GM12878 (cell line): ENCODE data around the gene USP27X. TPM values are rescaled to one million over a fixed set of nuclear protein-coding genes. Genes with fewer than 3 reads are reported as not detected.

Source experiments
- ATAC-seq: fragments of 200-7000 bp; cut with Tn5 transposase; 3 replicates; pipeline ENCODE4 v1.9.1; 2020; ENCODE audit warnings: mild to moderate bottlenecking, moderate library complexity
- BruUV-seq: library from RNA; stranded (reverse); fragments of 400-500 nt; replicated peaks from 2 replicates; lab custom pipeline; 2021; lab: Mats Ljungman, UMichigan
- CTCF ChIA-PET: fragments of 300-600 bp; sonication (Branson Sonifier 250); formaldehyde crosslinking; extraction: SDS; loops from one replicate; lab custom pipeline; 2021; ENCODE audit warnings: inconsistent platforms; lab: Yijun Ruan, JAX
- POLR2A ChIA-PET: fragments of 350-600 bp; formaldehyde crosslinking; extraction: SDS; loops from one replicate; lab custom pipeline; 2021; ENCODE audit warnings: inconsistent platforms; lab: Charles Lee
- RAD21 ChIA-PET: fragments of 300-600 bp; sonication (Branson Sonifier 250); formaldehyde crosslinking; loops from one replicate; lab custom pipeline; 2023; ENCODE audit warnings: antibody characterized with exemption; ENCODE audit not compliant: unreplicated experiment; lab: Charles Lee
- SMC1A ChIA-PET: fragments of 300-600 bp; sonication (Branson Sonifier 250); formaldehyde crosslinking; loops from one replicate; lab custom pipeline; 2023; ENCODE audit not compliant: unreplicated experiment, uncharacterized antibody; lab: Charles Lee
- DNase-seq: peaks from one replicate; pipeline ENCODE4 v3.0.0-alpha.2; 2011; ENCODE audit warnings: low read depth, low spot score
- FAIRE-seq: peaks from 3 replicates; lab custom pipeline; 2011; peaks lifted over from hg19 to GRCh38; lab: Jason Lieb, UNC
- H2AFZ ChIP-seq: 2 replicates; pipeline ENCODE4 v1.6.0; 2011; ENCODE audit warnings: low read depth, low read length, control low read depth; ENCODE audit not compliant: control insufficient read depth
- H3K27ac ChIP-seq: 2 replicates; pipeline ENCODE4 v1.5.1; 2011; ENCODE audit warnings: control low read depth; ENCODE audit not compliant: control insufficient read depth, insufficient read depth
- H3K27me3 ChIP-seq, 2 experiments: replicated peaks in 1 of 2; 2 replicates each; pipeline versions ENCODE4 v1.6.0 to v1.6.1; 2011; ENCODE audit warnings: low read length in 1 of 2; ENCODE audit not compliant: control insufficient read depth in 2 of 2, insufficient read depth in 2 of 2
- H3K36me3 ChIP-seq, 2 experiments: 2 replicates each; pipeline ENCODE4 v1.5.1; 2011; ENCODE audit warnings: low read length in 1 of 2; ENCODE audit not compliant: control insufficient read depth in 2 of 2, insufficient read depth in 2 of 2
- H3K4me1 ChIP-seq: 2 replicates; pipeline ENCODE4 v1.6.1; 2011; ENCODE audit warnings: mild to moderate bottlenecking, low read length, moderate library complexity, mixed read lengths; ENCODE audit not compliant: control insufficient read depth, insufficient read depth
- H3K4me2 ChIP-seq: 2 replicates; pipeline ENCODE4 v1.6.0; 2011; ENCODE audit warnings: control low read depth; ENCODE audit not compliant: control insufficient read depth, insufficient read depth
- H3K4me3 ChIP-seq: fragments of 200-600 bp; sonication (generic); 2 replicates; pipeline ENCODE4 v1.5.1; 2016
- H3K79me2 ChIP-seq: 2 replicates; pipeline ENCODE4 v1.6.0; 2011; ENCODE audit warnings: low read length; ENCODE audit not compliant: control insufficient read depth, insufficient read depth
- H3K9ac ChIP-seq: 2 replicates; pipeline ENCODE4 v1.8.0; 2011; ENCODE audit warnings: low read length, control low read depth, mixed read lengths; ENCODE audit not compliant: control insufficient read depth, insufficient read depth
- H3K9me3 ChIP-seq: replicated peaks from 3 replicates; pipeline ENCODE4 v1.5.1; 2011; ENCODE audit warnings: mild to moderate bottlenecking, low read length; ENCODE audit not compliant: control insufficient read depth, insufficient read depth
- H4K20me1 ChIP-seq: 2 replicates; pipeline ENCODE4 v1.6.0; 2011; ENCODE audit not compliant: control insufficient read depth, insufficient read depth
- PAX8 ChIP-seq: fragments of 450-650 bp; IDR thresholded peaks from 2 replicates; pipeline ENCODE4 v1.6.1; 2017; ENCODE audit warnings: mild to moderate bottlenecking, moderate library complexity
- RAD21 ChIP-seq: IDR thresholded peaks from 2 replicates; pipeline ENCODE4 v1.6.1; 2011; ENCODE audit warnings: mild to moderate bottlenecking, low read depth, low read length, moderate library complexity; ENCODE audit not compliant: insufficient read depth
- RFX5 ChIP-seq: IDR thresholded peaks from 2 replicates; pipeline ENCODE4 v1.6.1; 2011; ENCODE audit warnings: low read depth, low read length, improper control_type of control experiment
- SMC3 ChIP-seq: IDR thresholded peaks from 2 replicates; pipeline ENCODE4 v1.6.1; 2011; ENCODE audit warnings: low read length, improper control_type of control experiment, borderline replicate concordance
- SRF ChIP-seq, 2 experiments: IDR thresholded peaks; 2 replicates each; pipeline ENCODE4 v1.6.1; 2011; ENCODE audit warnings: low read depth in 2 of 2, low read length in 2 of 2, mild to moderate bottlenecking in 1 of 2, moderate library complexity in 1 of 2
- WGBS: methylation state at CpG from one replicate; pipeline ENCODE4 v1.1.6; 2016; ENCODE audit warnings: low lambda C conversion rate; ENCODE audit not compliant: insufficient replicate concordance, insufficient coverage; ENCODE audit errors: missing lambda C conversion rate; 5-methylcytosine and 5-hydroxymethylcytosine counted together
- in situ Hi-C: fragments of 300-500 bp; cut with MboI; formaldehyde crosslinking; loops from 9 replicates; pipeline ENCODE4 v1.14.3; 2018; ENCODE audit warnings: mixed read lengths
- intact Hi-C: fragments of 100-400 bp; cut with micrococcal nuclease; formaldehyde crosslinking; loops from one replicate; pipeline ENCODE4 v1.14.2; 2022; ENCODE audit not compliant: unreplicated experiment
- polyA plus RNA-seq, 11 experiments: library from polyadenylated mRNA; depleted of rRNA in 4 of 11; unstranded in 6 of 11; stranded (reverse) in 5 of 11; fragments of >200 nt; fragmentation: Nextera tagmentation in 4 of 11; fragmentation: Illumina TruSeq in 1 of 11; extraction: Ambion mirVana in 4 of 11; extraction: Trizol in 1 of 11; gene quantifications; 1 replicate in 1 of 11; 2 replicates in 10 of 11; pipeline versions ENCODE4 v1.2.1 to v1.2.3, GENCODE V29; 2011 to 2016; ENCODE audit warnings: inconsistent platforms in 2 of 11, missing spikeins in 2 of 11, low read depth in 1 of 11
- total RNA-seq, 4 experiments: library from RNA; depleted of rRNA in 3 of 4; stranded (reverse); fragments of >200 nt in 3 of 4; fragmentation: Illumina TruSeq in 1 of 4; extraction: Trizol in 1 of 4; gene quantifications; 2 replicates each; pipeline versions ENCODE4 v1.2.1 to v1.2.3, GENCODE V29; 2013 to 2021
- TF ChIP-seq, protein P1 (sequence below), 3 experiments: IDR thresholded peaks in 2 of 3; conservative IDR thresholded peaks in 1 of 3; 2 replicates each; pipeline ENCODE4 v1.5.1; 2011; ENCODE audit warnings: low read depth in 3 of 3, low read length in 3 of 3, mild to moderate bottlenecking in 3 of 3, control low read depth in 2 of 3, moderate library complexity in 2 of 3, inconsistent platforms in 1 of 3, mixed read lengths in 1 of 3; ENCODE audit not compliant: control insufficient read depth in 2 of 3, insufficient read depth in 1 of 3; ENCODE audit errors: extremely low read depth in 1 of 3

Gene USP27X
- total and polyA plus RNA-seq, 10 of the 15 experiments (the other 5 are each of a cell fraction or from before 2014, with no cell fraction given), result 0.09 to 2.0 (median 0.89) TPM; not detected in 1

DNA sequence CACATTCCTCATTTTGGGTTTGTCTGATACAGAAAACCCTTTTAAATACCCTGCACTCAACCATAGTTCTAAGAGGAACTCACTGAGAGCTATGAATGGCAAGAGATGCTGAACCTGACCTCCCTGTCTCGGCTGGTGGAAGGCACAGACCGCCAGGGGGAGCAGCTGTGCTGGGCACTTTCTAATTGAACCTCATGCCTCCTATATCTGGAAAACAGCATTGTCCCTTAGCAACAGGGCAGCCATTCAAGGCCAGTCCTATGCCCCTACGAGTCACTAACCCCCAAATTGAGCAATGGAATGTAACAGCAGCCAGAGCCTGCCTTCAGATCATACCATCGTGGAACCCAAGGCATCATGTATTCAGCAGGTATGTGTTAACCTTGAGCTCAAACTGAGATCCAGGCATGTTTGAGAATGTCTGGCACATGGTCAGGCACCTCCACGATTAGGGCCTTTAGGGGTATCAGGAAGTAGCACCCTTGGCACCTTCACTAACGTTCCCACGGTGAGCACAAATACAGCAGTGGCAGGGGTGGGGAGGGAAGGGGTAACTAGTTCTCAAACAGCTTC, 5.1 kb downstream of the USP27X start:
- no peak overlapping the region for H3K4me2 ChIP-seq
- intact Hi-C loops, result loop anchor here (5.0 to 10.0 kb wide), 2 partner anchors 33 to 700 kb away; no protein-coding TSS in a partner anchor
- no peak overlapping the region for H3K27ac ChIP-seq
- no peaks in the 10 kb centered on the region for H3K79me2 ChIP-seq
- WGBS, result 20% methylated on average over 7 of the region's 7 CpGs
- ATAC-seq (peak; percentile 80), DNase-seq (peak; percentile 7), FAIRE-seq (peak; percentile 41)
- no peaks in the 10 kb centered on the region for H3K36me3 ChIP-seq
- ChIA-PET POLR2A (interaction anchor here (0.8 kb wide), 1 partner anchor 45 kb away, joined by 3 read pairs; no protein-coding TSS in a partner anchor), CTCF (interaction anchor here (1.0 to 3.9 kb wide), 21 partner anchors 9 to 697 kb away, joined by 3 to 72 read pairs (median 5); partner anchors contain the start of gene CLCN5), RAD21 (interaction anchor here (1.0 to 2.2 kb wide), 7 partner anchors 23 to 45 kb away, joined by 3 to 16 read pairs (median 4); partner anchors contain the start of gene CLCN5), SMC1A (interaction anchor here (0.7 to 2.4 kb wide), 9 partner anchors 35 to 1720 kb away, joined by 3 to 22 read pairs (median 3); partner anchors contain the start of gene CLCN5)
- no peaks in the 10 kb centered on the region; the same call in 1 of the 2 replicates for H3K4me1 ChIP-seq
- no peak overlapping the region for H3K4me3 ChIP-seq
- no TSS peak for BruUV-seq
- no peaks in the 10 kb centered on the region for H3K9me3 ChIP-seq
- H2AFZ ChIP-seq, result no peak overlapping the region
- H3K27me3 ChIP-seq, result no peaks in the 10 kb centered on the region
- in situ Hi-C loops, result no loop called here
- TF ChIP-seq RAD21 (peak; percentile 45; the same call in 1 of the 2 replicates), RFX5 (no peak), SRF (IDR thresholded peaks at IDR 0.05; ENCODE audit: low read depth in 2 of 2, low read length in 2 of 2) (no peak), SMC3 (peak; percentile 69; the same call in 1 of the 2 replicates), PAX8 (no peak)
- TF ChIP-seq, protein P1, sequence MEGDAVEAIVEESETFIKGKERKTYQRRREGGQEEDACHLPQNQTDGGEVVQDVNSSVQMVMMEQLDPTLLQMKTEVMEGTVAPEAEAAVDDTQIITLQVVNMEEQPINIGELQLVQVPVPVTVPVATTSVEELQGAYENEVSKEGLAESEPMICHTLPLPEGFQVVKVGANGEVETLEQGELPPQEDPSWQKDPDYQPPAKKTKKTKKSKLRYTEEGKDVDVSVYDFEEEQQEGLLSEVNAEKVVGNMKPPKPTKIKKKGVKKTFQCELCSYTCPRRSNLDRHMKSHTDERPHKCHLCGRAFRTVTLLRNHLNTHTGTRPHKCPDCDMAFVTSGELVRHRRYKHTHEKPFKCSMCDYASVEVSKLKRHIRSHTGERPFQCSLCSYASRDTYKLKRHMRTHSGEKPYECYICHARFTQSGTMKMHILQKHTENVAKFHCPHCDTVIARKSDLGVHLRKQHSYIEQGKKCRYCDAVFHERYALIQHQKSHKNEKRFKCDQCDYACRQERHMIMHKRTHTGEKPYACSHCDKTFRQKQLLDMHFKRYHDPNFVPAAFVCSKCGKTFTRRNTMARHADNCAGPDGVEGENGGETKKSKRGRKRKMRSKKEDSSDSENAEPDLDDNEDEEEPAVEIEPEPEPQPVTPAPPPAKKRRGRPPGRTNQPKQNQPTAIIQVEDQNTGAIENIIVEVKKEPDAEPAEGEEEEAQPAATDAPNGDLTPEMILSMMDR (IDR thresholded peaks at IDR 0.05 in 2 of 3, conservative IDR thresholded peaks at IDR 0.05 in 1 of 3; ENCODE audit: control insufficient read depth in 2 of 3, extremely low read depth in 1 of 3, insufficient read depth in 1 of 3, low read depth in 3 of 3, low read length in 3 of 3), result peak; percentile 76 to 88 (median 83)
- H4K20me1 ChIP-seq, result no peaks in the 10 kb centered on the region
- no peak overlapping the region for H3K9ac ChIP-seq
